Endothelial cell of umbilical vein (primary cell): ENCODE data around the gene AKAP17A. TPM values are rescaled to one million over a fixed set of nuclear protein-coding genes. Genes with fewer than 3 reads are reported as not detected.

ENCODE experiments used
- BruUV-seq: library from RNA; stranded (reverse); fragments of 400-500 nt; replicated peaks from 2 replicates; lab custom pipeline; 2021; lab: Mats Ljungman, UMichigan
- CTCF ChIA-PET: fragments of 300-600, 350-600 bp; sonication (Branson Sonifier 250); formaldehyde crosslinking; loops from one replicate; lab custom pipeline; 2021; ENCODE audit warnings: antibody characterized with exemption, inconsistent platforms; lab: Charles Lee
- POLR2A ChIA-PET: fragments of 300-600, 350-600 bp; sonication (Branson Sonifier 250); formaldehyde crosslinking; loops from one replicate; lab custom pipeline; 2021; ENCODE audit warnings: antibody characterized with exemption, inconsistent platforms; lab: Charles Lee
- DNase-seq: peaks from one replicate; pipeline ENCODE4 v3.0.0-alpha.2; 2011; ENCODE audit warnings: low read depth, low spot score
- FAIRE-seq: peaks from 2 replicates; lab custom pipeline; 2011; peaks lifted over from hg19 to GRCh38; lab: Jason Lieb, UNC
- H2AFZ ChIP-seq: 2 replicates; pipeline ENCODE4 v1.6.0; 2012; ENCODE audit warnings: low read depth, low read length, control low read depth, inconsistent platforms
- H3K27ac ChIP-seq: 2 replicates; pipeline ENCODE4 v1.5.1; 2011; ENCODE audit warnings: low read depth, mild to moderate bottlenecking, control low read depth, low read length, moderate library complexity; ENCODE audit not compliant: insufficient read depth
- H3K27me3 ChIP-seq, 2 experiments: 2 replicates each; pipeline versions ENCODE4 v1.6.0 to v1.6.1; 2011; ENCODE audit warnings: low read length in 2 of 2, mixed read lengths in 1 of 2; ENCODE audit not compliant: control insufficient read depth in 2 of 2, insufficient read depth in 2 of 2
- H3K36me3 ChIP-seq, 2 experiments: 2 replicates in 1 of 2; 3 replicates in 1 of 2; pipeline ENCODE4 v1.5.1; 2011; ENCODE audit warnings: low read length in 2 of 2, mild to moderate bottlenecking in 1 of 2, moderate library complexity in 1 of 2; ENCODE audit not compliant: control insufficient read depth in 2 of 2, insufficient read depth in 2 of 2; ENCODE audit errors: extremely low read depth in 1 of 2
- H3K4me1 ChIP-seq: 3 replicates; pipeline ENCODE4 v1.5.1; 2011; ENCODE audit warnings: mild to moderate bottlenecking, low read length; ENCODE audit not compliant: control insufficient read depth, insufficient read depth; ENCODE audit errors: extremely low read depth
- H3K4me2 ChIP-seq: 2 replicates; pipeline ENCODE4 v1.6.1; 2011; ENCODE audit warnings: low read length, control low read depth, mixed read lengths; ENCODE audit not compliant: insufficient read depth
- H3K4me3 ChIP-seq, 3 experiments: fragments of 200-600 bp in 1 of 3; sonication (generic), shearing (Covaris generic) in 1 of 3; replicated peaks in 1 of 3; 2 replicates each; pipeline ENCODE4 v1.5.1; 2011 to 2016; ENCODE audit warnings: control low read depth in 3 of 3, low read length in 3 of 3, mild to moderate bottlenecking in 2 of 3, inconsistent platforms in 1 of 3, low read depth in 1 of 3, moderate library complexity in 1 of 3; ENCODE audit not compliant: insufficient read depth in 1 of 3
- H3K79me2 ChIP-seq: 2 replicates; pipeline ENCODE4 v1.6.0; 2012; ENCODE audit warnings: low read length, inconsistent platforms; ENCODE audit not compliant: control insufficient read depth, insufficient read depth
- H3K9ac ChIP-seq: replicated peaks from 2 replicates; pipeline ENCODE3; 2011; ENCODE audit warnings: low read length, control low read depth; ENCODE audit not compliant: insufficient read depth; ENCODE audit errors: extremely low read depth
- H3K9me1 ChIP-seq: replicated peaks from 3 replicates; pipeline ENCODE4 v1.6.0; 2011; ENCODE audit warnings: mild to moderate bottlenecking, low read length; ENCODE audit not compliant: control insufficient read depth, insufficient read depth; ENCODE audit errors: extremely low read depth
- H3K9me3 ChIP-seq: replicated peaks from 2 replicates; pipeline ENCODE4 v1.5.1; 2012; ENCODE audit warnings: low read length, inconsistent platforms; ENCODE audit not compliant: control insufficient read depth, insufficient read depth
- H4K20me1 ChIP-seq: replicated peaks from 2 replicates; pipeline ENCODE3; 2011; ENCODE audit warnings: mild to moderate bottlenecking, low read length; ENCODE audit not compliant: control insufficient read depth, insufficient read depth; ENCODE audit errors: extremely low read depth
- CTCF ChIP-seq, 2 donors: IDR thresholded peaks; 1 replicate in 1 of 2; 2 replicates in 1 of 2; pipeline ENCODE4 v1.5.1; 2011; ENCODE audit warnings: low read length in 2 of 2, mild to moderate bottlenecking in 2 of 2, moderate library complexity in 2 of 2, control low read depth in 1 of 2, inconsistent platforms in 1 of 2, low read depth in 1 of 2; ENCODE audit not compliant: insufficient read depth in 1 of 2; ENCODE audit errors: extremely low read depth in 1 of 2
- EZH2 ChIP-seq: IDR thresholded peaks from 2 replicates; pipeline ENCODE4 v1.6.1; 2012; ENCODE audit warnings: borderline replicate concordance, low read depth, mild to moderate bottlenecking, moderate library complexity, low read length, inconsistent platforms; ENCODE audit not compliant: severe bottlenecking
- FOS ChIP-seq: IDR thresholded peaks from 2 replicates; pipeline ENCODE4 v1.6.1; 2011; ENCODE audit warnings: mild to moderate bottlenecking, low read length, moderate library complexity, borderline replicate concordance; ENCODE audit not compliant: insufficient read depth
- GATA2 ChIP-seq: IDR thresholded peaks from 2 replicates; pipeline ENCODE4 v1.7.0; 2011; ENCODE audit warnings: low read depth, mild to moderate bottlenecking, moderate library complexity, mixed read lengths, low read length; ENCODE audit not compliant: insufficient read length, insufficient read depth
- JUN ChIP-seq: IDR thresholded peaks from 2 replicates; pipeline ENCODE4 v1.6.1; 2011; ENCODE audit warnings: borderline replicate concordance, low read depth; ENCODE audit not compliant: insufficient read length, insufficient read depth
- MAX ChIP-seq: IDR thresholded peaks from 2 replicates; pipeline ENCODE4 v1.6.1; 2011; ENCODE audit not compliant: insufficient read depth, insufficient read length
- MYC ChIP-seq: IDR thresholded peaks from one replicate; pipeline ENCODE4 v1.6.1; 2011; ENCODE audit warnings: mild to moderate bottlenecking, low read depth, low read length
- POLR2A ChIP-seq: IDR thresholded peaks from 2 replicates; pipeline ENCODE4 v1.6.1; 2012; ENCODE audit warnings: low read depth, mild to moderate bottlenecking, control low read depth, low read length
- POLR2AphosphoS5 ChIP-seq: IDR thresholded peaks from 2 replicates; pipeline ENCODE4 v1.6.1; 2012; ENCODE audit warnings: low read depth, mild to moderate bottlenecking, control low read depth, low read length, moderate library complexity; ENCODE audit not compliant: insufficient read depth
- dilution Hi-C: fragments of 300-500 bp; cut with MboI; formaldehyde crosslinking; loops from one replicate; pipeline ENCODE4 v1.15.0; 2019; ENCODE audit warnings: low sequenced_read_pairs; ENCODE audit not compliant: extremely low pct_ligation_motif_present
- intact Hi-C: fragments of 100-400 bp; cut with micrococcal nuclease; formaldehyde crosslinking; loops from one replicate; pipeline ENCODE4 v1.10.0; 2022
- polyA plus RNA-seq, 4 experiments: library from polyadenylated mRNA; depleted of rRNA in 3 of 4; stranded (reverse) in 3 of 4; unstranded in 1 of 4; fragments of >200 nt; gene quantifications; 2 replicates each; pipeline versions ENCODE4 v1.2.1 to v1.2.3, GENCODE V29; 2011 to 2012; ENCODE audit warnings: missing spikeins in 1 of 4
- total RNA-seq: library from RNA; stranded (reverse); gene quantifications from 2 replicates; pipeline ENCODE4 v1.2.3, GENCODE V29; 2021

AKAP17A gene
- total and polyA plus RNA-seq, 2 donors (not counting 3 experiments of a cell fraction or from before 2014, with no cell fraction given), result 25.9 to 45.5 TPM

GRCh38 chrX:1609311-1609710, 17.9 kb downstream of the AKAP17A start:
- Histone ChIP-seq H3K79me2 (no peaks in the 10 kb centered on the region), H4K20me1 (no peaks in the 10 kb centered on the region), H3K4me1 (no peaks in the 10 kb centered on the region), H3K4me3 (no peak overlapping the region), H3K4me2 (no peak overlapping the region), H3K9me3 (no peaks in the 10 kb centered on the region), H3K27me3 (no peaks in the 10 kb centered on the region), H2AFZ (no peak overlapping the region), H3K27ac (no peak overlapping the region), H3K9ac (no peak overlapping the region), H3K36me3 (peaks cover 0 to 1% of the 10 kb centered on the region in 2 experiments), H3K9me1 (no peaks in the 10 kb centered on the region)
- dilution Hi-C loops (no loop called here), intact Hi-C loops (no loop called here)
- BruUV-seq, result no TSS peak
- ChIA-PET CTCF (no interaction called here), POLR2A (no interaction called here)
- DNase-seq (no peak), FAIRE-seq (no peak)
- TF ChIP-seq EZH2, result no peak
- no peak for TF ChIP-seq CTCF (IDR thresholded peaks at IDR 0.05; ENCODE audit: extremely low read depth in 1 of 2, insufficient read depth in 1 of 2, low read depth in 1 of 2, low read length in 2 of 2)
- no peak for TF ChIP-seq POLR2A
- no peak for TF ChIP-seq JUN
- TF ChIP-seq GATA2, result no peak
- no peak for TF ChIP-seq FOS
- no peak for TF ChIP-seq POLR2AphosphoS5
- no peak for TF ChIP-seq MAX
- no peak for TF ChIP-seq MYC
